HG02943 (cell line): ENCODE results near the gene ZBTB45.

Experiments
- ATAC-seq: cut with Tn5 transposase; IDR thresholded peaks from one replicate; pipeline ENCODE4 v1.9.1; 2021; ENCODE audit warnings: mild to moderate bottlenecking, low read depth, moderate library complexity; ENCODE audit not compliant: unreplicated experiment

The ZBTB45 gene

DNA sequence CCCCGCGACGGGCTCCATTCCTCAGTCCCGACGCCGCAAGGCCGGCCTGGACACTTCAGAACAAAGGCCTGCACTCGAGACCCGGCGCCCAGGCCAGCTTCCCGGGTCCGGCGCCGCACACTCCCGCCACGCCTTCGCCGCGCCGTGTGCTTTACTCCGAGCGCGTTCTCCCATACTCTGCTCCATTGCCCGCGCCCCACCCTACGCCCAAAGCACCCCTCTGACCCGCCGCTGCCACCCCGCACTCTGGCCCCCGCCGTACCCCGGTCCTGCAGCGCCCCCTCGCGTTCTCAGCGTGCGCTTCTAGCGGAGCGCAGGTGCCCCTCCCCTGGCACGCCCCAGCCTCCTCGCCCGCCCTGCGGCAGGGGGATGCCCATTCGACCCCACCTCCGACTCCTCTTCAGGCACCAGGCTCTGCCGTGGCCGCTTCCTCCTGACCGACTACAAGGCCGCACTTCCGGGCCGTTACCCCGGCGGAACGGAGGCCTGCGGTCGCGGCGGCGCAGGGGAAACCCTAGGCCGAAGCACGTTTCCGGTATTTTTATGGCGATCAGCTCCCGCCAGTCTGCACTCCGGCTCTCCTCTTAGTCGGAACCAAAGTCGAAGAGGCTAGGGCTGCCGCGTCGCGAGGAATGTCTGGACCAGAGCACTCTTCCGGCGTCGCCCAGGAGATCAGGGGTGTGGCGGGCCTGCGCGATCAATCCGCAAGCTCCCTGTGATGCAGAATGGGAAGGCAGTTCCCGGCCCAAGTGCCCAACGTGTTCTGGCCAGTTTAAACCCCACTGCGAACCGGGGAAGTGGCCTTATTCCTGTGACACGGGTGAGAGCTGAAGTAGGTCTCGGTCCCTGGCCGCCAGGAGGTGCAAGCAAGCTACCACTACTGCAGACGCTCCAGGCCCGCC is at the start of gene ZBTB45:
ZBTB45 (minus strand) TSS at position 456 of the 902 bp plus-strand sequence. CDS start 2,137 bp downstream, outside the sequence.
- peak; percentile 84 for ATAC-seq

DNA sequence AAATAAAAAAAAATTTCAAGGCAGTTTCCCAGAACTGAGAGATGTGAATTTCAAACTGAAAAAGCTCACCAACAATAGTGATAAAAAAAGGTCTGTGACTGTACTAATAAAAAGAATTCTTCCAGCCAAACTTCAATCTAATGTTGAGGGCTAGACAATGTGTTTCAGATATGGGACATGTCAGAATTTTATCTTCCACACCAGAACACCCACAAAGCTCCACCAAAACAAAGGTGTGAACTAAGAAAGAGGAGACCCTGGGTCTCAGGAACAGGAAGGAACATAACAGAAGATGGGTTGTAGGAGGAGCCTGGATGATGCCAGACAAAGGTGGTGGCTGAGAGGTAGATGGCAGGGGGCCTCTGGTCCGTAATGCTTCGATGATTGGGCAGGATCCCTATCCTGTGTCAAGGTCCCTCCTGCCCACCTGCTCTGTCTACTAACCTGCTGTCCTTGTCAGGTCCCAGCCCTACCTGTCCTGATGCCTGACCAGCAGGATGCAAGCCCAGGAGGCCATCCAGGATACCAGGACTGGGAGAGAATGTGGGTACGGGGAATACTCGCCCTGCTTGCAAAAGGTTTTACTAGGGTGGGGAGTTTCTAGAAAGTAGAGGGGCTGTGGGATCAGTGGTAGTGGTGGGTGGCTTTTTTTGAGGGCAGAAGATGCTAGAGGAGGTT is 49.0 kb upstream of the ZBTB45 start:
- no peak for ATAC-seq

DNA sequence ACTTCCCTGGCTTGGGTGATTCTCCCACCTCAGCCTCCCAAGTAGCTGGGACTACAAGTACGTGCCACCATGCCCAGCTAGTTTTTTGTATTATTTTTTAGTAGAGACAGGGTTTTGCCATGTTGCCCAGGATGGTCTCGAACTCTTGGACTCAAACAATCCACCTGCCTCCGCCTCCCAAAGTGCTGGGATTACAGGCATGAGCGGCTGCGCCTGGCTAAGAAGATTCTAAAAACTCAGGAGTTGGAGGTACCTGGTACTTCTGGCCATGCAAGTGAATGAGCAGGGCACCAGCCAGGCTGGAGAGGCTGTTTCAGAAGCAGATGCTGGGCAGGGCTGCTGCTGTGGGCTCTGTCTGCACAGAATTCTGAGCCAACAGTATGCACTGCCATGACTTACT is 47.4 kb upstream of the ZBTB45 start:
- no peak for ATAC-seq

DNA sequence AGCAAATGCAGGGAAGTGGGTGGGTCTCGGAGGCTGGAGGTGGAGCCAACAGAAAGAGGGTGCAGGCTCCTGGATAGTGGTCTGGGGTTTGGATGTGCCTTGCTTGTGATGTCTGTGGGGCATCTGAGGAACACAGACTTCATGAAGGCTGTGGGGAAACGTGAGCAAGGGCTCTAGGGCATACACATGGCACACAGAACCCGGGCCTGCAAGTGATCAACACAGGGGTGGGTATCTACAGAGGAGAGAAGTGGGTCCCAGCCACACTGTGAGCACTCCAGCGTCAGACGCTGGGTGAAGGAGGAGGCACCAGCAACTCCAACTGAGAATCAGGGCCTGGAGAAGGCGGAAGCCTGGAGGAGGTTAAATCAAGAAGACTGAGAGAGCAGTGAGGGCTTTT is 44.2 kb upstream of the ZBTB45 start:
- ATAC-seq: no peak

DNA sequence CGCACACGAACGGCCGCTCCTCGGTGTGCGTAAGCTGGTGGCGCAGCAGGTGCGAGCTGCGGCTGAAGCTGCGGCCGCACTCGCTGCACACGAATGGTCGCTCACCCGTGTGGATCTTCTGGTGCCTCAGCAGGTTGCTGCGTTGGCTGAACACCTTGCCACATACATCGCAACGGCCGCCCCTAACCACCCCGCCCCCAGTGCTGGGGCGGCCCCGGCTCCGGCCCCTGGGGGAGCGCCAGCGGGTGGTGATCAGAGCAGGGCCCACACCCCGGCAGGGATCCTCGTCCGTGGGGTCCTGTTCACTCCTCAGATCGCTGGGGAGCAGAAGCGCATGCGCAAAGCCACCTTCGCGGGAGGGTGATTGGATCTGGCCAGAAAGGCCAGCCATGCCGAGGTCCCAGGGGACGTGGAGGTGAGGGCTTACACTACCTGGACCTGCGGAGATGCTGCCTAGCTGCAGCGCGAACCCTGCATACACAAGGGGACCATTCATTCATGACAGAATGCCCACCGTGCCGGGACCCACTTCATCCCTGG is 43.5 kb upstream of the ZBTB45 start:
- ATAC-seq: no peak

DNA sequence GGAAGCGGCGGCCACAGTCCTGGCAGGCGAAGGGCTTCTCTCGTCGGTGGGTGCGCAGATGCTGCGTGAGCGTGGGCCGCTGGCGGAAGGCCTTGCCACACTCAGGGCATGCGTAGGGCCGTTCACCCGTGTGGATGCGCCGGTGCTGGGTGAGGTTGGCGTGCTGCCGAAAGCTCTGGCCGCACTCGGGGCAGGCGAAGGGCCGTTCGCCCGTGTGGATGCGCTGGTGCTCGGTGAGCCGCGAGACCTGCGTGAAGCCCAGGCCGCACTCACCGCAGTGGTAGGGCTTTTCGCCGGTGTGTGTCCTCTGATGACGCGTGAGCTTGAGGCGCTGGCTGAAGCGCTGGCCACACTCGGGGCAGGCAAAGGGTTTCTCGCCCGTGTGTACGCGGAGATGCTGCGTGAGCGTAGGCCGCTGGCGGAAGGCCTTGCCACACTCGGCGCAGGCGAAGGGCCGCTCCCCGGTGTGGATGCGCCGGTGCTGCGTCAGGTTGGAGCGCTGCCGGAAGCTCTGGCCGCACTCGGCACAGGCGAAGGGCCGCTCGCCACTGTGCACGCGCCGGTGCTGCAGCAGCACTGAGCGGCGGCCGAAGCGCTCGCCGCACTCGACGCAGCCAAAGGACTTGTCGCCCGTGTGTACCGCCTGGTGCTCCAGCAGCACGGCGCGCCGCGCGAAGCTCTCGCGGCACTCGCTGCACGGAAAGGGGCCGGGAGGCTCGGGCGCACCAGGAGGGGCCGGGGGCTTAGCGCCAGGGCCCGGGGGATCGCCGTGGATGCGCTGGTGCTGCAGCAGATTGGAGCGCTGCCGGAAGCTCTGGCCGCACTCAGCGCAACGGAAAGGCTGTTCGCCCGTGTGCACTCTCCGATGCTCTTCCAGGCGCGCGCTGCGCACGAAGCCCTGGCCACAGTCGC is 42.8 kb upstream of the ZBTB45 start:
- no peak for ATAC-seq

DNA sequence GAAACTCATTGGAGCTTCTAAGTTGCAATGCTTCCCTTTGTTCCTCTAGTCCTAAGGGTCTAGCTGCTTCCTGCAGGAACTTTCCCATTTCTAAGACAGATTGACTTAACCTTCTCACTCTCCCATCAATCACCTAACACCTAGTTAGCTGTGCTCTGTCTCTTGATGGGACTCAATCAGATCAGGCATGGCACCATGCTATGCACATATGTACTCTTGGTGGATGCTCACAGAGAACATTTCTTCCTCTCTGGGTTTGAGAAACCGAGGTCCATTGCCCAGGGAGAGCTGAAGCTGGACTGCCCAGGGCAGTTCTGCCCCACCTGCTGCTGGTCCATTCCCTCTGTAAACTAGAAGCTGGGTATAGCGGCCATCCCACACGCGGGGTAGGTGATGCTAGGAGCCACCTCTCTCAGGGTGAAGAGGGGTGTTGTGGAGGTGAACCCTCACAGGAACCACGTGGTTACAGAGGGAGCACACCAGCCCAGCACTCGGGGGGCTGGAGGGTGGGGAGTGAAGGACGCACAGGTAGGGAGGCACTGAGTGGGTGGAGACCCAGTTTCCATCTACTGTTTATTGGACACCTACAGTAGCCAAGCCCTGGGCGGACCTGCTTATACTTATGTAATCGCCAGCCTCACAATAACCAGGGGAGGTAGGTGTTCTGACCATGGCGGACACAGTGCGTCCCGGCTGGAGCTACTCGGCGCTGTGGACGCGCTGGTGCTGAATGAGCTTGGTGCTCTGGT is 41.9 kb upstream of the ZBTB45 start:
- no peak for ATAC-seq

DNA sequence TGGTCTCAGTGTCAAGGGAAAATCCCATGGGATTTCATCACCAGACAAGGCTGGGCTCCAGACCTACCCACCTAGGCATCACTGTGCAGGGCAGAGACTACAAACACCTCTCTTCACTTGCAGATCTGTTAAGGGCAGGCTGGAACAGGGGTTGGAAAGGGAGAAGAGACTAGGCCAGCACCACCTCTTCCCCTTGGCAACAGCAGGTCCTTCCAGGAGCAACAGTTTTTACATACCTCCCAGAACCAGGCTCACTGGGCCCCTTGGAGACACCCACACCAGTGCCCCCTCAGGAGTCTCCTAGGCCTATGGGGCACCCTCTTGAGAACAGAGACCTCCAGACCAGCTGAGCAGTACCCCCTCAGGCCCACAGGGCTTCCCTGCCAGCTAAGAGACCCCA is 41.3 kb upstream of the ZBTB45 start:
- no peak for ATAC-seq

DNA sequence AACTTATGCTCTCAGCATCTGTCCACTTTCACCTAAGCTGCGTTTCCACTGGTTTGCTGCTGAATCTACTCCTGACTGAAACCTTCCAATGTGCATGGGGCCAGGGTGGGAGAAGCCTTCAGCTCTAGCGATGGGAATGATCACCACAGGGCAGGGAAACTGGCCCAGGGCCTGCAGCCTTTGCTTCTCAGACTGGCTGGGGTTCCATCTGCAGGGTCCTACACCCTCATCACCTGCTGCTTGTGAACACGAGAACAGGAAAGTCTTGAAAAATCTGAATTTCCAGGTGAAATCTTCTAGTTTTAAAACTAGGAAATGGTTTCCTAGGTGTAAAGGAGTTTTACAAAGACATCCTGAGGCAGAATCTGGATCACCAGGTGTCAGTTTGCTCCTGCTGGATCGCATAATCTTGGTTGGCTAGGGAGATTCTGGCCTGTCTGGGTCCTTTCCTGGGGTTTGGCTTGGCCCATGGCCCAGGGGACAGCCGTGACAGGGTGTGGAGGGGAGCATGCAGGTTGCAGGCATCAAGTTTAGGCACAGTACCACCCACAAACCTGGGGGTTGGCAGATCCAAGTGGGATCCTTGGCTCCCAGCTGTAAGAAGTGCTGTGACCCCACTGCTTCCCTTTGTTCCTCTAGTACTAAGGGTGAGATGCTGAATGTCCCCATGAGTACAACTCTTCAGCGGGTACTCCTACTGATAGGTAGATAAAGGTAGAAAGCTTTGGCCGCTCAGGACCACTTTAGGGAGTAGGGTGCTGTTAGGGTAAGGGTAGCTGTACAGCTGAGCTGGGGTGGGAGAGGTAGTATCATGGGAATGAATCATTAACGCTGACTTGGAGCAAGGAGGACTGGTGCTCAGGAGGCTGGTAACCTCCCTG is 40.6 kb upstream of the ZBTB45 start:
- ATAC-seq: no peak

DNA sequence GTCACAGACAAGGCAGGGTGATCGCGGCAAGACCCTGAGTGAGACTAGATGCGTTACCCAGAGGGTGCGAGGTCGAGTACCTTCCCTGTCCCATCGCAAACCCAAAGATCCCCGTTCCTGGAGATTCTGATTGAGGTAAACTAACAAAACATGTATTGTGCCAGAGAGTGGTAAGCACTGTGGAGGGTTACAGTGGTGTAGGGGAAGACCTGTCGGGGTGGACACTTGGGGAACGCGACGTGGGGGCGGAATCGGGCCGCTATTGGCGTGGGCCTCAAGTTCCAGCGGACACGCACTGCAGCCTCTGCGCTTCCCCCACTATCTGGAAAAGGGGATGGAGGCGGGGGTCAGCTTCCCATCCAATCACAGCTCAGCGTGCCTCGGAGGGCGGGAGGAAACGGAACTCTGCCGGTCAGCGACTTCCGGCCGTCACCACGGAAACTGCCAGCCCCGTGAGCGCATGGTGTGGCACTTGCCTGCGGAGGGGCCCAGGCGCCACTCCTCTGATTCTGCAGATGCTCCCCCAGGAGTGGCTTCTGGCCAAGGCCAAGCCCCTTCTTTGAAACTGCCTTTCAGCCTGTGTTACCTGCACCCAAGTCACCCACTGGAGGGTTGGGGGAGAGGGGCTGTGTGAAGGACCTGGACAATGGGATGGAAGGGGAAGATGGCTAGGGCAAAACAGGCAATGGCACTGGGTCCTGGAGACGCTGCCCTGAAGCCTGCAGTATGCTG is 39.8 kb upstream of the ZBTB45 start:
- ATAC-seq: peak; percentile 23

DNA sequence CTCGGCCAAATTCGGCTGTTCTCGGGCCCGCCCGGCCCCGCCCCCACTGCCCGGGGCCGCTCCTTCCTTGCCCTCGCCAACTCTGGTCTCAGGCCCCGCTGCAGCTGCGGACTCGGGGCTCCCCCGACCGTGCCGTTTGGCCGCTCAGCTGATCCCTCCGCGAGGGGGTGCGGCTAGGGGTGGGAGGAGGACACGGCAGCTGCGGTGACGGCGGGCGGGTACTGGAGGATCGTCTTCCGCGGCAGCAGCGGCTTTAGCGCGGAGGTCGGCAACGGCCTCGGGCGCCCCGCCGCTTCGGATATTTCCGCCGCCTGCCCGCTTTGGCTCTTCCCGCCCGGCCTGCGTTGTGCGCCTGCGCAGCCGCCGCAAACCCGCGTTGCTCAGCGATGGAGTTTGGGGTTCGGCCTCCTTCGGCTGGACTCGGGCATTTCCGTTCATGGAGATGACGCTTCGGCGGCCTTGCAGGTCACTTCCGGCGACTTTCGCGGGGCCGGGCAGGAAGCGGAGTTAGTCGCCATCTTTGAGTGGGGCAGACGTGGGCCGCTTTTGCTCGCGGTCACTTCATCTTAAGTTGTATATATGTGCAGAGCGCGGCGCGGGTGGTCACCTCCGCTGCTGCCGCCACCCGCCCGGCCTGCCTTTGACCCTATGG is 39.1 kb upstream of the ZBTB45 start:
- ATAC-seq: peak; percentile 47

DNA sequence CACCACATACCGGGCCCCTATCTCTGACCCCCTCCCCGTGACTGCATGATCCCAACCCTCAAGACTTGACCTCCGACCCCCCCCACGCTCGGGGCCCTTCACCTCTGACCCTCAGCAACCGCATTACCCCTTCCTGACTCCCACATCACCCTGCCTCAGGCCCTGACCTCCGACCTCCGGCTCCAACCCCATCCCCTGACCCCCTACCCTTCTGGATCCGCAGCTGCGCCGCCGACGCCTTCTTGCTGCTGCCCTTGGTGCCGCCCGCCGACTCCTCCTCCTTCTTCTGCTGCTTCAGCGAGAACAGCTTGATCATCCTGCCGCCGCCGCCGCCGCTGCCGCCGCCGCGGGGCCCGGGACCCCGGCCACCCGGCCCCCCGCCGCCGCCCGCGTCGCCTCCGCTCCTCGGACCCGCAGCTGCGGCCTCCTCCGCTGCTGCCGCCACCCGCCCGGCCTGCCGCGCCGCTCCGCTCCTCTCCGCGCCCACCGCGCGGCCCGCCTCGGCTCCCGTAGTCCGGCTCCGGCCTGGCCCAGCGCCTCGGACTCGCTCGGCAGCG is 38.5 kb upstream of the ZBTB45 start, which contains the start of gene UBE2M:
UBE2M (minus strand) TSS at position 546 of the 557 bp plus-strand sequence; CDS start at position 316, 230 bp downstream.
- peak; percentile 0 for ATAC-seq

DNA sequence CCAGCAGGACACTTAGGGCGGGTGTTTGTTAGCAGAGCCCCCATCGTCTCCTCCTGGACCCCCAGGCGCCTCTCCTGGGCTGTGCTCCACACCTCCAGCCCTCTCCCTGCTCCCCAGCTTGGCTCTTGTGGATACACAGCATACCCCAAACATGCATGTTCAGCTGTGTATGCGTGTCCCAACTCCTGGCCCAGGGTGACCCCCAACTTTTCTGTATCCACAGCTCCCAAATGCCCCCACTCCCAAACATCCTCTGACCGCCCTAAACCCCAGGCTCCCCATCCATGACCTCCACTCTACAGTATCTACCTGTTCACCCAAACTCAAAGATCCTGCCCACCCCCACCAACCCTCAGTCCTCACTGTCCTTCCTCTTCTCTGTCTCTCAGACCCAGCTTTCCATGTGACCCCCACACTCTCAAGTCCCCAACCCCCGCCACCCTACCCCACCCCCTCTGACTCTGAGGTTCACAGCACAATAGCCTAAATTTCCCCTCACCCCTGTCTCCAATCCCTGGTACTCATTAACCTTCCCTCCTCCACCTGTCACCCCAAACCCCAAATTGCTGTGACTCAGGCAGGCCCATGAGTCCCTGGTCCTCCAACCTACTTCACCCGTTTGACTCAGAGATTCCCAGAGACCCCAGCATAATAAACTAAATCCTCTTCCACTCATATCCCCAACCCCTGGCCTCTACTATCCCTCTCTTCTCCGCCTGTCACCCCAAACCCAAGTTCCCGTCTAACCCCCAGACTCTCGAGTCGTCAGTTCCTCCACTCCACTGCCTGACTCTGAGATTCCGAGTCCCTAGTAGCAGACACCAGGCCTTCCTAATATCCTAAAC is 37.8 kb upstream of the ZBTB45 start:
- ATAC-seq: no peak

DNA sequence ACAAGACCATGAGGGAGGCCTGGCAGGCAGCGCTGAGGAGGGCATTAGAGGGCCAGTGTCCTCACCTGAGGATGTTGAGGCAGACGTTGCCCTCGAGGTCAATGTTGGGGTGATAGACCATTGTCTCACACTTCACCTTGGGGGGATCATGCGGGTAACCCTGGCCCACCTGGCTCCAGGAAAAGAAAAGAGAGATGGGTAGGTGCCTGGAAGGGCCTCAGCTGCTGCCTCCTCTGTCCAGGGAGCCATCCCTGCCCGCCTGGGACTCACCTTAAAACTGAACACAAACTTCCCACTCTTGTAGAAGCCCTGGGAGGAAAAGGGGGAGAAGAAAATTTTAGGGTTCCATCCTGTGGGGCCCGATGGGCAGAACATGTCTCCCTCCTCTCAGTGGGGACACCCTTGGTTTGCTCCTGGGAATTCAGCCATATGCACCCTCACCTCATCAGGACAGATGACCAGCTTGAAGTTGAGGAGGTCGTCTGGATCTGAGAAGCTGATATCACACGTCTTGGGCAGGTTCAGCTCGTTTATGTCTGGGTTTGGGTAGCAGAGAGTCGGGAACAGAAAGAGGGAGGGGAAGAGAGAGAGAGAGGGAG is 37.1 kb upstream of the ZBTB45 start:
- ATAC-seq: no peak

DNA sequence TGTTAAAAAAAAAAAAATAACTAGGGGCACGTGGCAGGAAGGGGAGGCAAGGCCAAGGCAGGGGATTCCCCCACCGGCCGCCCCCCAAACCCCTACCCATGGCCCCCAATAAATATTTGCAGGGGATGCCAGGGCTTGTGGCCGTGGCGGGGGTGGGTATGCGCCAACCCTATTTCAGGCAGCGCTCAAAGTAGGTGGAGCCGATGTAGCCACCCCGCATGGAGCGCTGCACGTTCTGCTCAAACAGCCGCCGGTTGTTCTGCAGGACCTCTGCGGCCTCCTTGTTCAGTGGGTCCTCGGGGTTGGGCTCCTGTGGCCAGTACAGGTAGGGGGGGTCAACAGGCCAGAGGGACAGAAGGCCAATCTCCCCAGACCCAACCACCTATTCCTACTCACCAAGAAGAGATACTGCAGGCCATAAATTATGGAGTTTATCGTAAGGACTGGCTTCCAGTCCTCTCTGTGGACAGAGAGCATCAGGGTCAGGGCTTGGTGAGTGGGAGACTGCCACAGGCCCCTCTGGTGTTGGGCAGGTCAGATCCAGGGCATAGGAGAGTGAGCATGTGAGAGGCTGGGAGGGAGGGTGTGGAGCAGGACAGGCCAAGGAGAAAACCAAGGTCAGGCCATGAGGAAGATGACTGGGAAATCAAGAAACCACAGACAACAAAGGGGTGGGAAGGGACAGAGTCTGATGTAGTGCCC is 36.5 kb upstream of the ZBTB45 start:
- no peak for ATAC-seq
